H1 (cell line): ENCODE data around the gene TRA2A.

Experiments
- CEBPB ChIP-seq: IDR thresholded peaks from 2 replicates; pipeline ENCODE4 v1.6.1; 2012; ENCODE audit warnings: low read depth, low read length
- TF ChIP-seq, protein P1 (sequence below): IDR thresholded peaks from 2 replicates; pipeline ENCODE4 v1.6.1; 2012; ENCODE audit warnings: inconsistent platforms
- TF ChIP-seq, protein P2 (sequence below), 3 experiments: IDR thresholded peaks; 1 replicate in 2 of 3; 2 replicates in 1 of 3; pipeline versions ENCODE4 v1.5.1 to v1.6.1; 2011; ENCODE audit warnings: low read length in 3 of 3, mild to moderate bottlenecking in 3 of 3, inconsistent platforms in 2 of 3, low read depth in 1 of 3, moderate library complexity in 1 of 3; ENCODE audit not compliant: insufficient read depth in 1 of 3; ENCODE audit errors: control extremely low read depth in 1 of 3

DNA sequence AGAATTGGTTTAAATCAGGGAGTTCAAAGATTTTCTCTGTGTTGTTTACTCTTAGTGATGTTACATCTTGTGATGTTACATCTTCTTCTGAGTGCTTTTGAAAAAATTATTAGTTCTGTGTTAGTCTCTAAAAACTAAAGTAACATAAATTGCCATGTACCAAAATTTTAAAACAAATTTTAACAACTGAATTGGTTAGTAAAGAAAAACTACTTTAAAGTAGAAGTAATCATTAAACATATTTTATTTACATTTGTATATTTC lies 56.3 kb downstream of the TRA2A start:
- TF ChIP-seq, protein P1, sequence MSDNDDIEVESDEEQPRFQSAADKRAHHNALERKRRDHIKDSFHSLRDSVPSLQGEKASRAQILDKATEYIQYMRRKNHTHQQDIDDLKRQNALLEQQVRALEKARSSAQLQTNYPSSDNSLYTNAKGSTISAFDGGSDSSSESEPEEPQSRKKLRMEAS = no peak
- no peak for TF ChIP-seq CEBPB
- TF ChIP-seq, protein P2, sequence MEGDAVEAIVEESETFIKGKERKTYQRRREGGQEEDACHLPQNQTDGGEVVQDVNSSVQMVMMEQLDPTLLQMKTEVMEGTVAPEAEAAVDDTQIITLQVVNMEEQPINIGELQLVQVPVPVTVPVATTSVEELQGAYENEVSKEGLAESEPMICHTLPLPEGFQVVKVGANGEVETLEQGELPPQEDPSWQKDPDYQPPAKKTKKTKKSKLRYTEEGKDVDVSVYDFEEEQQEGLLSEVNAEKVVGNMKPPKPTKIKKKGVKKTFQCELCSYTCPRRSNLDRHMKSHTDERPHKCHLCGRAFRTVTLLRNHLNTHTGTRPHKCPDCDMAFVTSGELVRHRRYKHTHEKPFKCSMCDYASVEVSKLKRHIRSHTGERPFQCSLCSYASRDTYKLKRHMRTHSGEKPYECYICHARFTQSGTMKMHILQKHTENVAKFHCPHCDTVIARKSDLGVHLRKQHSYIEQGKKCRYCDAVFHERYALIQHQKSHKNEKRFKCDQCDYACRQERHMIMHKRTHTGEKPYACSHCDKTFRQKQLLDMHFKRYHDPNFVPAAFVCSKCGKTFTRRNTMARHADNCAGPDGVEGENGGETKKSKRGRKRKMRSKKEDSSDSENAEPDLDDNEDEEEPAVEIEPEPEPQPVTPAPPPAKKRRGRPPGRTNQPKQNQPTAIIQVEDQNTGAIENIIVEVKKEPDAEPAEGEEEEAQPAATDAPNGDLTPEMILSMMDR (IDR thresholded peaks at IDR 0.05; ENCODE audit: control extremely low read depth in 1 of 3, insufficient read depth in 1 of 3, low read depth in 1 of 3, low read length in 3 of 3) = no peak
